Muscle layer of duodenum (tissue), 2 donors: ENCODE results near the gene CDC37L1.
"Not testable (repeated sequence)": the region's sequence is repeated elsewhere in the genome, so short reads cannot be mapped to it uniquely, and the experiment has no call there.

Source experiments
- H3K27ac ChIP-seq: one replicate; pipeline ENCODE4 v1.7.0; 2013; ENCODE audit warnings: mild to moderate bottlenecking, low read length
- H3K27me3 ChIP-seq: one replicate; pipeline ENCODE4 v1.7.0; 2013; ENCODE audit warnings: low read depth, mild to moderate bottlenecking, control low read depth, low read length
- H3K36me3 ChIP-seq, 2 donors: one replicate each; pipeline ENCODE4 v1.7.0; 2013; ENCODE audit warnings: low read length in 2 of 2, control low read depth in 1 of 2, mild to moderate bottlenecking in 1 of 2; ENCODE audit not compliant: insufficient read depth in 2 of 2, control insufficient read depth in 1 of 2
- H3K4me1 ChIP-seq, 2 donors: one replicate each; pipeline ENCODE4 v1.7.0; 2013; ENCODE audit warnings: low read length in 2 of 2, mild to moderate bottlenecking in 2 of 2, control low read depth in 1 of 2, moderate library complexity in 1 of 2; ENCODE audit not compliant: insufficient read depth in 2 of 2, control insufficient read depth in 1 of 2
- H3K4me3 ChIP-seq, 2 donors: one replicate each; pipeline ENCODE4 v1.7.0; 2013; ENCODE audit warnings: low read length in 2 of 2, low read depth in 1 of 2, mild to moderate bottlenecking in 1 of 2
- H3K9me3 ChIP-seq, 2 donors: one replicate each; pipeline ENCODE4 v1.7.0; 2013; ENCODE audit warnings: low read length in 2 of 2, control low read depth in 1 of 2, mild to moderate bottlenecking in 1 of 2; ENCODE audit not compliant: control insufficient read depth in 1 of 2
- donor health status: healthy.

The CDC37L1 gene

GRCh38 chr9:4660665-4661064 is 18.7 kb upstream of the CDC37L1 start:
- H3K36me3 ChIP-seq, H3K27ac ChIP-seq, H3K4me3 ChIP-seq, H3K9me3 ChIP-seq, H3K27me3 ChIP-seq: not testable (repeated sequence)
- H3K4me1 ChIP-seq, result peaks cover 14 to 25% of the 10 kb centered on the region in 2 donors

- Histone ChIP-seq H3K4me1 (peaks cover 14 to 25% of the 10 kb centered on the region in 2 donors), H3K9me3 (no peaks in the 10 kb centered on the region), H3K36me3 (no peaks in the 10 kb centered on the region), H3K27me3 (no peaks in the 10 kb centered on the region), H3K4me3 (no peak overlapping the region), H3K27ac (no peak overlapping the region)
Measured at GRCh38 chr9:4661165-4661564, 18.2 kb upstream of the CDC37L1 start.

- H3K27me3 ChIP-seq, result no peaks in the 10 kb centered on the region
- peak overlapping the region; percentile 74 for H3K27ac ChIP-seq
- peaks cover 15 to 25% of the 10 kb centered on the region in 2 donors for H3K4me1 ChIP-seq
- H3K9me3 ChIP-seq, result no peaks in the 10 kb centered on the region
- no peaks in the 10 kb centered on the region for H3K36me3 ChIP-seq
- H3K4me3 ChIP-seq, result peak overlapping the region; percentile 49 to 82
Measured at GRCh38 chr9:4661611-4662010, 17.8 kb upstream of the CDC37L1 start.

- peak within 1 kb of the TSS; percentile 49 to 82 for H3K4me3 ChIP-seq
- H3K4me1 ChIP-seq, result peaks cover 20 to 25% of the 10 kb centered on the region in 2 donors
- no peaks in the 10 kb centered on the region for H3K36me3 ChIP-seq
- no peaks in the 10 kb centered on the region for H3K27me3 ChIP-seq
- no peaks in the 10 kb centered on the region for H3K9me3 ChIP-seq
- peak within 1 kb of the TSS; percentile 74 for H3K27ac ChIP-seq
Measured at GRCh38 chr9:4662108-4662988, 17.0 kb upstream of the CDC37L1 start, which contains the start of gene PLPP6. PLPP6 (plus strand) TSS chr9:4662294; CDS start chr9:4662376, 82 bp downstream.

GRCh38 chr9:4662989-4663792 is 16.2 kb upstream of the CDC37L1 start:
- H3K4me1 ChIP-seq, result peaks cover 20 to 25% of the 10 kb centered on the region in 2 donors
- H3K27me3 ChIP-seq, result no peaks in the 10 kb centered on the region
- peak overlapping the region; percentile 49 to 82 for H3K4me3 ChIP-seq
- H3K36me3 ChIP-seq, result no peaks in the 10 kb centered on the region
- H3K9me3 ChIP-seq, result no peaks in the 10 kb centered on the region
- H3K27ac ChIP-seq, result peak overlapping the region; percentile 74

GRCh38 chr9:4663956-4664355 is 15.4 kb upstream of the CDC37L1 start:
- no peaks in the 10 kb centered on the region for H3K9me3 ChIP-seq
- no peaks in the 10 kb centered on the region for H3K36me3 ChIP-seq
- no peaks in the 10 kb centered on the region for H3K27me3 ChIP-seq
- H3K4me1 ChIP-seq, result peaks cover 20 to 25% of the 10 kb centered on the region in 2 donors
- peak overlapping the region in 1 of 2 donors; percentile 37 for H3K4me3 ChIP-seq
- peak overlapping the region; percentile 74 for H3K27ac ChIP-seq

- Histone ChIP-seq H3K9me3 (no peaks in the 10 kb centered on the region), H3K27ac (peak overlapping the region; percentile 76), H3K4me3 (peak overlapping the region in 1 of 2 donors; percentile 75)
Measured at GRCh38 chr9:4665357-4665756, 14.0 kb upstream of the CDC37L1 start.

GRCh38 chr9:4666042-4666699 is 13.2 kb upstream of the CDC37L1 start, which contains the start of gene SPATA6L:
SPATA6L (minus strand) TSS chr9:4666480; CDS start chr9:4666250, 230 bp downstream.
- Histone ChIP-seq H3K4me3 (peak within 1 kb of the TSS; percentile 62 to 75), H3K4me1 (peaks cover 20 to 25% of the 10 kb centered on the region in 2 donors), H3K9me3 (no peaks in the 10 kb centered on the region), H3K27ac (peak within 1 kb of the TSS; percentile 76), H3K36me3 (no peaks in the 10 kb centered on the region), H3K27me3 (no peaks in the 10 kb centered on the region)

More at GRCh38 chr9:4665357-4665756, 14.0 kb upstream of the CDC37L1 start:
- Histone ChIP-seq H3K27me3 (no peaks in the 10 kb centered on the region), H3K4me1 (peaks cover 20 to 25% of the 10 kb centered on the region in 2 donors), H3K36me3 (no peaks in the 10 kb centered on the region)

- no peaks in the 10 kb centered on the region for H3K36me3 ChIP-seq
- H3K27ac ChIP-seq, result no peak overlapping the region
- no peaks in the 10 kb centered on the region for H3K9me3 ChIP-seq
- peaks cover 14 to 20% of the 10 kb centered on the region in 2 donors for H3K4me1 ChIP-seq
- no peaks in the 10 kb centered on the region for H3K27me3 ChIP-seq
- no peak overlapping the region for H3K4me3 ChIP-seq
Measured at GRCh38 chr9:4667681-4668080, 11.7 kb upstream of the CDC37L1 start.

- Histone ChIP-seq H3K36me3 (no peaks in the 10 kb centered on the region), H3K27ac (no peak overlapping the region), H3K4me3 (no peak overlapping the region), H3K27me3 (no peaks in the 10 kb centered on the region), H3K4me1 (peaks cover 6 to 11% of the 10 kb centered on the region in 2 donors), H3K9me3 (no peaks in the 10 kb centered on the region)
Measured at GRCh38 chr9:4668604-4669003, 10.8 kb upstream of the CDC37L1 start.

- no peaks in the 10 kb centered on the region for H3K9me3 ChIP-seq
- H3K4me1 ChIP-seq, result peaks cover 0 to 6% of the 10 kb centered on the region in 2 donors
- no peak overlapping the region for H3K27ac ChIP-seq
- H3K4me3 ChIP-seq, result no peak overlapping the region
- H3K36me3 ChIP-seq, result no peaks in the 10 kb centered on the region
- no peaks in the 10 kb centered on the region for H3K27me3 ChIP-seq
Measured at GRCh38 chr9:4669890-4670289, 9.5 kb upstream of the CDC37L1 start.
